Activated CD4-positive, alpha-beta T cell treated with anti-CD3 and anti-CD28 coated beads, Interleukin-2, Interleukin-4, amounts not matched to agents 100 ng/mL and 50 ng/mL, durations not matched to agents 16 hours and 8 hours (primary cell): ENCODE results near the gene TMEM163.
A peak's percentile ranks its signal among the peaks of the same experiment; 100 is the strongest.
"Not testable (repeated sequence)": the region's sequence is repeated elsewhere in the genome, so short reads cannot be mapped to it uniquely, and the experiment has no call there.

ENCODE experiments used
- DNase-seq: peaks from one replicate; pipeline ENCODE4 v3.0.0-alpha.2; 2020; ENCODE audit warnings: low spot score

TMEM163 gene

DNA sequence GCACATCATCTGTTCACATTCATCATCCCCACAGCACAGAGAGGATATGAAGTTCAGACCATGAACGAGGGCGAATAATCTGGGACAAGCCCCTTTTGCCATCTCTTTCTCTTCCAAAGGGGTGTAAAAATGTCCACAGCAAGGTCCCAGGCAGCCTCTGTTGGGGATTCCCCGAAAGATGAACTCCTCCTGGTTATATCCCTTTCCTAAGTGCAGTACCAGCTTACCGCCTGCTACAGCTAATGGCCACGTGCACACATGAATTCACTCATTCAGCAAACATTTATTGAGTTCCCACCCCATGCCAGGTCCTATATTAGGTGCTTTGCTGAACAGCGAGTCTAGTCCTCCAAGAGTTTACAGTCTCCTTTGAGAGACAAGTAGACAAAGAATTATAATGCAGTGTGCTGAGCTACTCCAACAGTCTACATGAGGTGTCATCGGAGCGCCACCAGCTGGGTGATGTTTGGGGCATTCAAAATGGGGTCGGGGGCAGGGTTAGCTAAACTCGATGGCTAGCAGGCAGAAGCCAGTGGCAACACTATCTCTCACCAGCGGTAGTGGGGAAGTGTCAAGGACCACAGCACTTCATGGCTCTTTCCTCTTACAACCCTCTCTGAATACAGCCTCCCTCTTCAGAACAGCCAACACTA lies 228.9 kb downstream of the TMEM163 start:
- DNase-seq, result no peak

DNA sequence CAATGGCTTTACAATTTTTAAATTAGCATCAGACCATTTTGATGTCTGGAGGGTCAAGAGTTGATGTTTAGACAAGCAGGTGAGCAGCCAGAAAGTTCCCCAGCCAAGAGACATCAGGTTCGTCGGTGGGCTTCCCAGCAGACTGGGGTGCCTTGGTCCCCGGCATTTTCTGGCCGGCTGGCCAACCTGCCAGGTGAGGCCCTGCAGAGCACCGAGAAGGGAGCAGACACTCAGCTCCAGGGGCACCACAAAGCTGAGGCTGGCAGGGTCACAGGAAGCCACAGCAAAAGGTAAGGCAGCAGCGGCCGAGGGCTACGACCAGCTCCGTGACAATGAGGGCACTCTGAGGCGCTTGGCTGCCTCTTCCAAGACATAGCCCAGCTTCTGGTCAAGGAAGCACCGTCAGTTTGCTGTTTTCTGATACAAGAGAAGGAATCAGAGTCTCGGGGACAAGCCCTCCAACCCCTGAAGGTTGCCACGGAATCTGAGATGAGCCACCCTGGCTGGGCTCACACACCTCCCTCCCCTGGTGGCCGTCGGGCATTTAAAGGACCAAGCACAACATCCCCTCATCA lies 235.9 kb downstream of the TMEM163 start:
- no peak for DNase-seq

DNA sequence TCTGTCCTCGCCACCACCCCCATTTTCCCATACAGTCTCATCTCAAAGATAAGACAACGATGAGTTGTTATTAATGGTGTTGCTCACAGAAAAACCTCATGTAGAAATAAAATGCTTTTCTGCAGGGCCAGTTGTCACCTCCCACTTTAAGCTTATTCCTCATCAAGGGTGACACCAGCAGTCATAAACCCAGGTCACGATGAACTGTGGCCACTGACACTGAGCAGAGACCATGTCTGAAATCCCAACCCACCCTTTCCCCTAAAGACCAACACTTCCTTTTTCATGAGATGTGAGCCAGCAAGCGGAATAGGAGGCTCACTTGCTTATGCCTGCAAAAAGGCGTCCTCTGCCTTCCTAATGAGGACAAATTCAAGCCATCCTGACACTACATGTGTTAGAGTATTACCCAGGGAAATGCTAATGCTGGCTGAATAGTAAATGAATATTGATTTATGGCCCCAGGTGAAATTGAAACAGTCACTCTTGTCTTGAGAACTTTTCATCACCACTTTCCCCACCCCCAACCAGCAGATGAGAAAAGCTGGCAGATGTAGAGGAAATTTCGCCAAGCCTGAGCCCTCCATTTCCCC lies 236.6 kb downstream of the TMEM163 start:
- no peak for DNase-seq

DNA sequence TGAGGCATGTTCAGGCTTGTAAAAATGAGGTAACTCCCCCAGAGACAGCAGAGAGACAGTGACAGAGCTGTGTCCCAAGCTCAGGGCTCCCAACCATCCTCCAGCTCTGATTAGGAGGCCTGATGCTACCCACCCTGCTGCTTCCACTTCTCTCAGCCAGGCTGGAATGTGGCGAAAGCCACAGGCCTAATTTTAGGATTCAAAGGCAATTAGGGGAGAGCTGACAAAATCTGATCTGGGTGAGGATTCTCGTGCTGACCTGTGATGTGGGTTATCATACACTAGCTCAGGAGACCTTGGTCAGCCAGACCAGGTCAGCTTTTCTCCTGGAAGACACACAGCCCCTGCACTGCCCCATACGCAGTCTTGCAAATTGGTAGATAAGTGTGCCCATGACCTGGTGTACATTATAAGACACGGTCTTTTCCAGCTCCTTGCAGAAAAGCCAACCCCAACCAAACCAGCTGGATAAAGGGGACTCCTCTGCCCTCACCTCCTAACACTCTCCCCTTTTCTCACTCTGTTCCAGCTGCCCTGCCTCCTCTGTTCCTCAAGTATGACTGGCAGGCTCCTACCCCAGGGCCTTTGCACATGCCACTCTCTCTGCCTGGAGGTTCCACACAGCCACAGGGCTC lies 239.0 kb downstream of the TMEM163 start:
- DNase-seq, result no peak

- not testable (repeated sequence) for DNase-seq
Observed at GRCh38 chr2:134476982-134477381, 241.8 kb downstream of the TMEM163 start.

- no peak for DNase-seq
Observed at GRCh38 chr2:134470561-134471168, 248.1 kb downstream of the TMEM163 start.

GRCh38 chr2:134469516-134470115 lies 249.2 kb downstream of the TMEM163 start:
- DNase-seq, result no peak

DNA sequence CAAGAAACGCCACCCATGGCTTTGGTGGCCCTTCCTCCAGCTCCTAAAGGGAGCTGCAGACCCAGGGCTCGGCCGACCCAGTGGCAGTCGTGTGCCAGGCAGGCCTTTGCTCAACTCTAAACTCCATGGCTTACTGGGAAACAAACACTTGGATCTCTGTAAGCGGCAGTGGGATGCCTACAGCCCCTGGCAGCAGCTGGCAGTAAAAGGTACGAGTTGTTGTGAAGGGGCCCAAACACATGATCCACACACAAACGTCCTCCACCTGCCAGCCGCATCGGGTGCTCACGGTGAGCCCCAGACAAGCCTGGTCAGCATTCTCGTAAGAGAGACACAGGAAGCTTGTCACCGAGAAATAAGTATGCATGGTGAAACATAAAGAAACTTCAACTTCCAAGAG lies 250.0 kb downstream of the TMEM163 start:
- DNase-seq, result no peak

DNA sequence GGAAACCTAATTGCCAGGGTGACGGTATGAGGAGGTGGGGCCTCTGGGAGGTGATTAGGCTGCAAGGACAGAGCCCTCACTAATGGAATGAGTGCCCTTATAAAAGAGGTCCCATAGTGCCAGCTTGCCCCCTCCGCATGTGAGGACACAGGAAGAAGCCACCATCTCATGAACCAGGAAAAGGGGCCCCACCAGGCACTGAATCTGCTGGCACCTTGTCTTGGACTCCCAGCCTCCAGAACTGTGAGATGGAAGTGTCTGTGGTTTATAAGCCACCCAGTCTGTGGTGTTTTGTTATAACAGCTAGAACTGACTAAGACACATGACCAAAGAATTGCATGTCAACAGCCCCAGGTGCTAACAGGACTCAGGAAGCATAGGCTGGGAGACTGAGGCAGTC lies 250.6 kb downstream of the TMEM163 start:
- DNase-seq, result no peak

GRCh38 chr2:134466141-134466540 lies 252.7 kb downstream of the TMEM163 start:
- peak; percentile 2 for DNase-seq

GRCh38 chr2:134465228-134466105 lies 253.3 kb downstream of the TMEM163 start:
- DNase-seq, result no peak

GRCh38 chr2:134463699-134464022 lies 255.1 kb downstream of the TMEM163 start:
- no peak for DNase-seq

GRCh38 chr2:134462791-134463698 lies 255.8 kb downstream of the TMEM163 start:
- no peak for DNase-seq

GRCh38 chr2:134462275-134462674 lies 256.5 kb downstream of the TMEM163 start:
- no peak for DNase-seq

- DNase-seq, result no peak
Observed at GRCh38 chr2:134461511-134461910, 257.3 kb downstream of the TMEM163 start.

DNA sequence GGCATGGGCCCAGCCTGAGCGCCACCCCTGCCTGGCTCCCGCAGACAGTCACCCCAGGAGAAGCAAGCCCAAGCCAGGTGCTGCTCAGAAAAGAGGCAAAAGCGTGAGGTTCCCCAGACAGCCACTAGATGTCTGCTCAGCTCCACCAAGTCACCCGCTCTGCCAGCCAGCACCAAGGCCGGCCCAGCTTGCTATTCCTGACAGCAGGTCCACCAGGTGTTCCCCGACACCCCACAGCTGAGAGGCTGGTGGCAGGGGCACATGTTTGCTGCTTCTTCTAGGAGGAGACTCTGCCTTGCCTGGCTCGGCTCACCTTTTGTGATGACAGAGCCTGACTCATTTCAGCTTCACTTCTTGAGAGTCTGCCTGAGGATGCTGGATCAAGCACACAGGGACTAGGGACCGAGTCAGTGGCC lies 258.2 kb downstream of the TMEM163 start:
- peak; percentile 36 for DNase-seq

DNA sequence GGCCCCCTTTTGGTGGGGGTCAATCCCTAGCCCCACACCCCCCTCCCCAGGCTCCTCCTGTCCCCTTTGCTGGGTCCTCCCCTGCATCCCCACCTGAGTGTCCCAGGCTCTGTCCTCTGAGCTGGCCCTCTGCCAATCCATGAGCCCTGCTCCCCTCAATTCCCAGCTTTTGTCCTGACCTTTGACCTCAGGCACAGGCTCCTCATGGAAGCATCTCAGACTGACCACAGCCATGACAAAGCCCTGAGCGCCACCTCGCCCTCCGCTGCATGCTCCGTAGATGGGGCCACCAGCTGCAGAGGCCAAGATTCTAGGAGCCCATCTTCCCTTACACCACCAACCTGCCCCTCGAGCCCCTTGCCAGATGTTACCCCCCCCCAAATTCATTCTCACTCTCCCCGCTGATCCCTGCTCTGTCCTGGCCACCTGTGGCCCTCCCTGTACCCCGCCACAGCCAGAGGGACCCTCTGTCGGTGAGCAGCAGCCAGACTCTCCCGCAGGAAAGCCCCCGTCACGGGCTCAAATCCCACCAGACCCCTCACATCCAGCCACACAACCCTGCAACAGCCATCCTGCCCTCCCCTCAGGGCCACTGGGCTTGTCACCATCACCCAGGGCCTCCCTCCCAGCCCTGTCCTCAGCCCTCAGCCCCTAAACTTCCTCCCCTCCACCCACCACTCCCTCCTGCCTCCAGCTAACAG lies 258.9 kb downstream of the TMEM163 start:
- no peak for DNase-seq

DNA sequence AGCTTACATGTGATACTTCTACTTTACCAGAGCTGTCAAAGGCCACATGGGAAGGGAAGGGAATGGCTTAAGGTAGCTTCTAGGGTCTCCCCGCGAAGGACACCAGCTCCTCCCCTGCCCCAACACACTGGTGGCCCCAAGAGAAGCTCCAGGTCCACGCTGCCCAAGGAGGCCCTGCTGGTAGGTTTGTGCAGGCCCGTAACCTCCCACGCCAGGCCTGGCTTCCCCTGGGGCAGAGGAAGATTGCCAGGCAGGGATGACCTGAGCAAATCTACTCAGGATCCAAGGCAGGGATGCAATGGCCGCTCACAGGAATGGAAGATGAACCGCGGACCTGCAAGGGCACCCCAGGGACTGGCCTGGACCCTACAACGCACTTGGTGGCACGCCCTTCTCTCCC lies 259.9 kb downstream of the TMEM163 start:
- DNase-seq, result no peak

- DNase-seq, result no peak
Observed at GRCh38 chr2:134458473-134458853, 260.3 kb downstream of the TMEM163 start.
